Inflammatory macrophage treated with lipopolysaccharide for 4 hours (primary cell): Measurements from ENCODE around the gene CDR2L.
"Not testable (repeated sequence)": the region's sequence is repeated elsewhere in the genome, so short reads cannot be mapped to it uniquely, and the experiment has no call there.

Experiments used
- DNase-seq: peaks from one replicate; pipeline ENCODE4 v3.0.0-alpha.2; 2020

The CDR2L gene

GRCh38 chr17:74982663-74983313, 4.6 kb upstream of the CDR2L start:
- not testable (repeated sequence) for DNase-seq

GRCh38 chr17:74986206-74986576, 1.2 kb upstream of the CDR2L start:
- no peak for DNase-seq

- peak; percentile 40 for DNase-seq
Measured at GRCh38 chr17:74987909-74988711, 678 bp downstream of the CDR2L start.

GRCh38 chr17:74990581-74991105, 3.2 kb downstream of the CDR2L start:
- no peak for DNase-seq

- DNase-seq: no peak
Measured at GRCh38 chr17:74992223-74992622, 4.8 kb downstream of the CDR2L start.

GRCh38 chr17:74994440-74994839, 7.0 kb downstream of the CDR2L start:
- DNase-seq: peak; percentile 34

- no peak for DNase-seq
Measured at GRCh38 chr17:74995847-74996246, 8.4 kb downstream of the CDR2L start.

- no peak for DNase-seq
Measured at GRCh38 chr17:74998783-74999182, 11.4 kb downstream of the CDR2L start.

- DNase-seq: no peak
Measured at GRCh38 chr17:74999523-74999922, 12.1 kb downstream of the CDR2L start.

- DNase-seq: peak; percentile 63
Measured at GRCh38 chr17:75001915-75002843, 14.7 kb downstream of the CDR2L start.

- no peak for DNase-seq
Measured at GRCh38 chr17:75003070-75003956, 15.9 kb downstream of the CDR2L start.

GRCh38 chr17:75003957-75004355, 16.5 kb downstream of the CDR2L start:
- DNase-seq: no peak

GRCh38 chr17:75004371-75004770, 16.9 kb downstream of the CDR2L start:
- DNase-seq: no peak

- DNase-seq: no peak
Measured at GRCh38 chr17:75005291-75005690, 17.9 kb downstream of the CDR2L start.

- DNase-seq: not testable (repeated sequence)
Measured at GRCh38 chr17:75006084-75006483, 18.7 kb downstream of the CDR2L start.

- DNase-seq: peak; percentile 50
Measured at GRCh38 chr17:75006653-75007052, 19.2 kb downstream of the CDR2L start.

- no peak for DNase-seq
Measured at GRCh38 chr17:75008373-75008772, 20.9 kb downstream of the CDR2L start.

- DNase-seq: no peak
Measured at GRCh38 chr17:75009139-75009724, 21.8 kb downstream of the CDR2L start.

GRCh38 chr17:75010683-75011400, 23.4 kb downstream of the CDR2L start:
- DNase-seq: no peak

GRCh38 chr17:75011401-75012095, 24.1 kb downstream of the CDR2L start:
- DNase-seq: no peak

GRCh38 chr17:75012096-75012345, 24.6 kb downstream of the CDR2L start:
- no peak for DNase-seq
